Neural progenitor cell (in vitro differentiated cells): Measurements from ENCODE around the gene APBA3.

Source experiments
- CTCF ChIP-seq: fragments of 200-600 bp; sonication (generic); IDR thresholded peaks from 2 replicates; pipeline ENCODE4 v1.5.1; 2017; ENCODE audit warnings: antibody characterized with exemption, mild to moderate bottlenecking
- EZH2 ChIP-seq: fragments of 200-600 bp; sonication (generic); IDR thresholded peaks from 2 replicates; pipeline ENCODE4 v1.6.1; 2017; ENCODE audit warnings: antibody characterized with exemption, mild to moderate bottlenecking, moderate library complexity

DNA sequence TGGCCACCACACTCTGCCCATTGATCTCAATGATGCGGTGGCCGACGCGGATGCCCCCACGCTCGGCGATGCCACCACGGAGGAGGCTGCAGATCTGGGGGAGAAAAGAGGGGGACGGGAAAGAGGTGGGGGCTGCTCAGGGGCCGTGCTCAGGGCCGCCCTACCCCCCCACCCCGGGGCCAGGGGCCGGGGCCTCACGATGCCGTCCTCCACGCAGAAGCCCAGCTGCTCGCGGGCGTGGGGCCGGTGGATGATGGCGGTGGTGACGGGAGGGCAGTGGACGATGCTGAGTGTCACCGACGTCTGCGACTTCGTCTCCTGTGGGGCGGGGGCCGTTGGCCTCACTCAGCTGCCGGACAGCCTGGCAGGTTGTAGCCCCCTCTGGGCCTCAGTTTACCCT is 10.3 kb downstream of the APBA3 start:
- TF ChIP-seq EZH2 (no peak), CTCF (no peak)
